Measurements from ENCODE around the gene HIGD2B.

The HIGD2B gene, protein sequence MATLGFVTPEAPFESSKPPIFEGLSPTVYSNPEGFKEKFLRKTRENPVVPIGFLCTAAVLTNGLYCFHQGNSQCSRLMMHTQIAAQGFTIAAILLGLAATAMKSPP

DNA sequence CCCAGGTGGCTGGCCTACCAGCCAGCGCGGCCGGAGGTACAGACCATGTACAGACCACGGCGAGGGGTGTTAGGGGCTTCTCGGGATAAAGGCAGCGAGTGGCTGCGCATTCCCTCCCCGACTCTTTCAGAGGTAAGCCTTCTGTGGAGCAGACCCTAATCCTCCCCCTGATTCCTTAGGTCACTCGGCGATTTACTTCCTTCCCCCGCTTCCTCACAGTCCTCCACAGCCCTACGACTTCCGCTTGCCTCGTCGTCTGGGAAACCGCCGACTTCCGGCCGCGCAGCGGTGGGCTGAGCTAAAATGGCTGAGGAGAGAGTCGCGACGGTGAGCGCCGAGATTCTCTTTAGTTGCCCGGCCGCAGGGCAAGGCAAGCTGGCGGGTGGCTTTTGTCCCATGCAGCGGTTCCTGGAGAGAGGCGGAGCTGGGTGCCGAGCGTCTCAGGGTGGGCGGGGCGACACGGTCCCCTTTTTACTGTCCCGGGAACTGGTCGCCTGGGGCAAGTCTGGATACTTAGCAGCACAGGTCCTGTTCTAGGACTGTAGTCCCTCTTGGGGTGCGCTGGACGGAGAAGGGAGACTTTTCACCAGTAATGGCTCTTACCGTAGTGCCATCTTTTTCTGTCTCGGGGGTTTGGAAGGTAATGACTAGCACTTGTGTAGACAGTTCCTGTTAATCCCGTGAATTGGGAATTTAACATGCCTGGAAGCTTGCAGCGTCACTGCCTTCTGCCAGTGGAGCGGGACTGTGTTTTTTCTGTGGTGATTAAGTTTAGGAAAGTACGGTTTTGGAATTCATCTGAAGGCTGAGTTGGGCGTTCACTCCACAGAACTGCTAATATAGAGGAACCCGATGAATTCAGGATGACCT lies at the start of gene HIGD2B, which contains the start of gene BBS4:
Gene HIGD2B, minus strand, starts transcription at position 258 of the 870 bp plus-strand sequence. CDS start 9,808 bp downstream, outside the sequence.
Gene BBS4, plus strand, starts transcription at position 283 of the 870 bp plus-strand sequence. Its CDS starts 21 bp downstream, at position 304.
- H3K9me3 Mint-ChIP-seq: no peaks in the 10 kb centered on the region
- H3K27ac Mint-ChIP-seq: peak within 1 kb of the TSS; percentile 94 to 98 (median 96)
- no peaks in the 10 kb centered on the region for H3K36me3 Mint-ChIP-seq (ENCODE audit: low read depth)
- TF ChIP-seq, protein P1, sequence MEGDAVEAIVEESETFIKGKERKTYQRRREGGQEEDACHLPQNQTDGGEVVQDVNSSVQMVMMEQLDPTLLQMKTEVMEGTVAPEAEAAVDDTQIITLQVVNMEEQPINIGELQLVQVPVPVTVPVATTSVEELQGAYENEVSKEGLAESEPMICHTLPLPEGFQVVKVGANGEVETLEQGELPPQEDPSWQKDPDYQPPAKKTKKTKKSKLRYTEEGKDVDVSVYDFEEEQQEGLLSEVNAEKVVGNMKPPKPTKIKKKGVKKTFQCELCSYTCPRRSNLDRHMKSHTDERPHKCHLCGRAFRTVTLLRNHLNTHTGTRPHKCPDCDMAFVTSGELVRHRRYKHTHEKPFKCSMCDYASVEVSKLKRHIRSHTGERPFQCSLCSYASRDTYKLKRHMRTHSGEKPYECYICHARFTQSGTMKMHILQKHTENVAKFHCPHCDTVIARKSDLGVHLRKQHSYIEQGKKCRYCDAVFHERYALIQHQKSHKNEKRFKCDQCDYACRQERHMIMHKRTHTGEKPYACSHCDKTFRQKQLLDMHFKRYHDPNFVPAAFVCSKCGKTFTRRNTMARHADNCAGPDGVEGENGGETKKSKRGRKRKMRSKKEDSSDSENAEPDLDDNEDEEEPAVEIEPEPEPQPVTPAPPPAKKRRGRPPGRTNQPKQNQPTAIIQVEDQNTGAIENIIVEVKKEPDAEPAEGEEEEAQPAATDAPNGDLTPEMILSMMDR (IDR thresholded peaks at IDR 0.05; ENCODE audit: unreplicated experiment in 3 of 3): peak in 1 of 3 experiments; percentile 3
- peaks cover under 1% of the 10 kb centered on the region for H3K27me3 Mint-ChIP-seq (ENCODE audit: low read depth)
- H3K4me1 Mint-ChIP-seq: peaks cover 9% of the 10 kb centered on the region
- H3K4me3 Mint-ChIP-seq: peak within 1 kb of the TSS; percentile 91 to 95 (median 92)

DNA sequence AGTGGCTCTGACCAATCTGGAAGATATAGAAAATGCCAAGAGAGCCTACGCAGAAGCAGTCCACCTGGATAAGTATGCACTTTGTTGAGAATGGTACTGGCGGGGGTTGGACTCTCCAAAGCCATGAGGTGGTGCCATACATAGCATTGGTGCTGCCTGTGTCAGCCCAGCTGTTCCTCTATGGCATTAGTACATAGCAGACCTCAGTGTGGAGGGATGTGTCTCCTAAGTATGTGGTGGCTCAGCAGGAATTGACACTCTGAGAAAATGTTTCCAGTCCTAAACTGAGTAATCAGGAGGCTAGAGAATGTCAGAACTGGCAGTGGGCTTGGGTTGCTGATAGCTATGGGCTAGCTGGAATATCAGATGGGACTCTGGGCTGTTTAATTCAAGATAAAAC lies 49.1 kb upstream of the HIGD2B start:
- Mint-ChIP-seq H3K27me3 (ENCODE audit: low read depth) (no peaks in the 10 kb centered on the region), H3K9me3 (peaks cover 3% of the 10 kb centered on the region), H3K4me3 (no peak overlapping the region), H3K27ac (no peak overlapping the region), H3K4me1 (no peaks in the 10 kb centered on the region), H3K36me3 (ENCODE audit: low read depth) (peaks cover 69% of the 10 kb centered on the region)
- TF ChIP-seq, protein P1 (IDR thresholded peaks at IDR 0.05; ENCODE audit: unreplicated experiment in 3 of 3): no peak

DNA sequence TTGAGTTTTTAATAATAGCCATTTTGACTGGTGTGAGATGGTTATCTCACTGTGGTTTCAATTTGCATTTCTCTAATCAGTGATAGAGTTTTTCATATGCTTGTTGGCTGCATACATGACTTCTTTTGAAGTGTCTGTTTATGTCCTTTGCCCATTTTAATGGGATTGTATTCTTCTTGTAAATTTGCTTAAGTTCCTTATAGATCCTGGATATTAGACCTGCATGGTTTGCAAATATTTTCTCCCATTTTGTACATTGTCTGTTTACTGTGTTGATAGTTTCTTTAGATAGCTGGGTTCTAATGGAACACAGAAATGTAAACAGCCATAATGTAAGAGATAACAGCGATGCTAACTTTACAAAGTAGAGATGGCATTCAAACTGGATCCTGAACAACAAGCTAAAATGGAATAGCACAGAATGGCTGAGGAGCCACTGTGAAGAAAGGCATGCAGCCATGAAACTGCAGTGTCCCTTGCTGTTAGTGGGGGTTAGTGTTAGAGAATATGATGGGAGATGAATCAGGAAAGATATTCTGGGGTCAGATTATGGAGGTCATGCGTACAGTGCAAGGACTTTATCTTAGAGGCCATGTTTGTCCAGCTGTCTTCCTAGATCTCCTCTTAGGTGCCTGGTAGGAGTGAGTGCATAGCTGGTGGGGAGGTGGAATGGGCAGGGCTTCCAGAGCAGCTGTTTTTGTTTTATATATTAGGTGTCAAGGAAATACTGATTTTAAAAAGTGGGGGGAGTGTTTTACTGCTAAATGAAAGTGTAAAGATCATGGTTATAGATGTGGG lies 48.2 kb upstream of the HIGD2B start:
- H3K4me1 Mint-ChIP-seq: no peaks in the 10 kb centered on the region

DNA sequence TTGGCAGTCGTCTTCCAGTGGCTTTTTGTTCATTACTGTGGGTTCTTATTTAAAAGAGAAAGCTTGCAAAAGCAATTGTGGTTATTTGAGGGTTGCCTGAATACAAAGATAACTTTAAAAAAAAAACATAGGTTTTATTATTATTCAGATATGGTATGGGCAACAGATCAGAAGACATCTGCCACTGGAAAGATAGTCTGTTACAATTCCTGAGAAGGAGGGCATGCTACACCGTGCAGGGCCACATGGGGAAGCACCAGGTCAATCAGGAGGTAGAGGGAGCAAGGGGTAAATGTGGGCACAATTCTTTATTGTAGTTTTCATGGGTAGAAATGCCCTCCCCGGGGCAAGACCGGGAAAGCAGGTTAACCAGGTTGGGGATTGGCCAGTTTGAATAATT lies 46.5 kb upstream of the HIGD2B start:
- Mint-ChIP-seq H3K36me3 (ENCODE audit: low read depth) (peaks cover 57% of the 10 kb centered on the region), H3K9me3 (no peaks in the 10 kb centered on the region), H3K4me1 (no peaks in the 10 kb centered on the region), H3K4me3 (no peak overlapping the region), H3K27ac (no peak overlapping the region), H3K27me3 (ENCODE audit: low read depth) (no peaks in the 10 kb centered on the region)
- TF ChIP-seq, protein P1 (IDR thresholded peaks at IDR 0.05; ENCODE audit: unreplicated experiment in 3 of 3): no peak

More for the DNA sequence above, 48.2 kb upstream of the HIGD2B start:
- TF ChIP-seq, protein P1 (IDR thresholded peaks at IDR 0.05; ENCODE audit: unreplicated experiment in 3 of 3): no peak
- Mint-ChIP-seq H3K4me3 (no peak overlapping the region), H3K9me3 (no peaks in the 10 kb centered on the region), H3K27me3 (ENCODE audit: low read depth) (no peaks in the 10 kb centered on the region), H3K36me3 (ENCODE audit: low read depth) (peaks cover 60% of the 10 kb centered on the region), H3K27ac (no peak overlapping the region)

DNA sequence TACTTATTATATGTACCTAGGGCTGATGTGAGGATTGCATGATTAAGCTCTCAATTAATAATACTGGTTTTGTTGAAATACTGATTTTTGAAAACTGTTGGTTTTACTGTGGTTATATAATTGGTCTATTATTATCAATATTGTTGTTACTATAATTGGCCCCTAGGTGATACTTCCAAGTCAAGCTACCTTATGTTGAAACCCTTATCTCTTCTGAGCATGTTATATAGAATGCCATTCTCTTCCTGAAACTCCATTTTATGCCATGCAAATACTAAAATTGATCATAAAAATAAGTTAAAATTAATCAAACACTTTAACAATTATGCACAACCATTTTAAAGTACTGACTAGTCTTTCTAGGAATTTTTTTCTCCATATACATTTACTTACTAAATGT lies 46.1 kb upstream of the HIGD2B start:
- no peaks in the 10 kb centered on the region for H3K27me3 Mint-ChIP-seq (ENCODE audit: low read depth)
- no peaks in the 10 kb centered on the region for H3K4me1 Mint-ChIP-seq
- TF ChIP-seq, protein P1 (IDR thresholded peaks at IDR 0.05; ENCODE audit: unreplicated experiment in 3 of 3): no peak
- H3K4me3 Mint-ChIP-seq: no peak overlapping the region
- H3K27ac Mint-ChIP-seq: no peak overlapping the region
- no peaks in the 10 kb centered on the region for H3K9me3 Mint-ChIP-seq
- H3K36me3 Mint-ChIP-seq (ENCODE audit: low read depth): peaks cover 57% of the 10 kb centered on the region

All from nephron (organoid).